HepG2 (cell line): ENCODE measurements around the gene ARGLU1. TPM values are rescaled to one million over a fixed set of nuclear protein-coding genes. Genes with fewer than 3 reads are reported as not detected.
A peak's percentile ranks its signal among the peaks of the same experiment; 100 is the strongest.

Source experiments
- ASH2L ChIP-seq: fragments of 300-600, 200-600 bp; sonication (generic); IDR thresholded peaks from 2 replicates; pipeline ENCODE4 v1.7.0; 2017; ENCODE audit warnings: low read depth, mild to moderate bottlenecking, moderate library complexity, mixed read lengths, low read length; ENCODE audit not compliant: insufficient read length
- FOSL2 ChIP-seq: sonication (generic); formaldehyde crosslinking; IDR thresholded peaks from 2 replicates; pipeline ENCODE4 v1.4.0; 2020; ENCODE audit warnings: missing genetic modification reagents
- HIVEP1 ChIP-seq: sonication (generic); formaldehyde crosslinking; IDR thresholded peaks from 2 replicates; pipeline ENCODE4 v1.4.0; 2020; ENCODE audit warnings: mild to moderate bottlenecking, missing genetic modification reagents
- HMG20A ChIP-seq: IDR thresholded peaks from 2 replicates; pipeline ENCODE4 v1.6.1; 2016; ENCODE audit warnings: borderline replicate concordance
- HNRNPUL1 ChIP-seq: fragments of 200-400 bp; formaldehyde crosslinking; IDR thresholded peaks from 2 replicates; pipeline ENCODE4 v1.6.1; 2017; ENCODE audit warnings: low read depth, mild to moderate bottlenecking, low read length, moderate library complexity
- IRF2 ChIP-seq: IDR thresholded peaks from 2 replicates; pipeline ENCODE4 v1.6.1; 2018; ENCODE audit warnings: missing genetic modification reagents, missing compliant biosample characterization
- KAT8 ChIP-seq: IDR thresholded peaks from 2 replicates; pipeline ENCODE4 v1.6.1; 2016; ENCODE audit warnings: missing genetic modification reagents, missing compliant biosample characterization
- MTA1 ChIP-seq: sonication (generic); formaldehyde crosslinking; IDR thresholded peaks from 2 replicates; pipeline ENCODE4 v1.4.0; 2020; ENCODE audit warnings: missing genetic modification reagents, mild to moderate bottlenecking, borderline replicate concordance
- NFKBIZ ChIP-seq: IDR thresholded peaks from 2 replicates; pipeline ENCODE4 v1.6.1; 2018; ENCODE audit warnings: missing genetic modification reagents, missing compliant biosample characterization
- NFYB ChIP-seq: sonication (generic); formaldehyde crosslinking; IDR thresholded peaks from 2 replicates; pipeline ENCODE4 v1.4.0; 2020; ENCODE audit warnings: missing genetic modification reagents
- NR2F2 ChIP-seq: IDR thresholded peaks from 2 replicates; pipeline ENCODE4 v1.6.1; 2012; ENCODE audit warnings: low read depth, inconsistent platforms, borderline replicate concordance
- PAWR ChIP-seq: sonication (generic); formaldehyde crosslinking; IDR thresholded peaks from 2 replicates; pipeline ENCODE4 v1.4.0; 2020; ENCODE audit warnings: missing genetic modification reagents, mild to moderate bottlenecking, borderline replicate concordance
- PLRG1 ChIP-seq: fragments of 450-650 bp; conservative IDR thresholded peaks from 2 replicates; pipeline ENCODE4 v1.6.1; 2016
- POLR2G ChIP-seq: fragments of 200-400 bp; formaldehyde crosslinking; IDR thresholded peaks from 2 replicates; pipeline ENCODE4 v1.6.1; 2018; ENCODE audit warnings: mild to moderate bottlenecking, low read depth, low read length, moderate library complexity
- STAG1 ChIP-seq: sonication (generic); formaldehyde crosslinking; IDR thresholded peaks from 2 replicates; pipeline ENCODE4 v1.4.0; 2020; ENCODE audit warnings: missing genetic modification reagents
- ZNF326 ChIP-seq: sonication (generic); formaldehyde crosslinking; IDR thresholded peaks from 2 replicates; pipeline ENCODE4 v1.4.0; 2020; ENCODE audit warnings: missing genetic modification reagents, borderline replicate concordance
- ZNF333 ChIP-seq: sonication (generic); formaldehyde crosslinking; IDR thresholded peaks from 2 replicates; pipeline ENCODE4 v1.4.0; 2020; ENCODE audit warnings: mild to moderate bottlenecking, missing genetic modification reagents, borderline replicate concordance
- ZNF460 ChIP-seq: sonication (generic); formaldehyde crosslinking; IDR thresholded peaks from 2 replicates; pipeline ENCODE4 v1.5.1; 2020; ENCODE audit warnings: missing genetic modification reagents, mild to moderate bottlenecking, borderline replicate concordance
- ZNF484 ChIP-seq: sonication (generic); formaldehyde crosslinking; IDR thresholded peaks from 2 replicates; pipeline ENCODE4 v1.5.1; 2020; ENCODE audit warnings: mild to moderate bottlenecking, low read depth, missing genetic modification reagents, borderline replicate concordance
- ZNF552 ChIP-seq: sonication (generic); formaldehyde crosslinking; IDR thresholded peaks from 2 replicates; pipeline ENCODE4 v1.9.0; 2022; ENCODE audit warnings: missing genetic modification reagents, mild to moderate bottlenecking, borderline replicate concordance
- ZNF562 ChIP-seq: sonication (generic); formaldehyde crosslinking; IDR thresholded peaks from 2 replicates; pipeline ENCODE4 v1.8.0; 2022; ENCODE audit warnings: missing genetic modification reagents, borderline replicate concordance
- ZNF782 ChIP-seq: sonication (generic); formaldehyde crosslinking; IDR thresholded peaks from 2 replicates; pipeline ENCODE4 v1.4.0; 2020; ENCODE audit warnings: missing genetic modification reagents, mild to moderate bottlenecking, borderline replicate concordance
- ZNF841 ChIP-seq: sonication (generic); formaldehyde crosslinking; IDR thresholded peaks from 2 replicates; pipeline ENCODE4 v1.8.1; 2023; ENCODE audit warnings: missing genetic modification reagents, borderline replicate concordance
- ZNF891 ChIP-seq: sonication (generic); formaldehyde crosslinking; IDR thresholded peaks from 2 replicates; pipeline ENCODE4 v1.5.0; 2020; ENCODE audit warnings: mild to moderate bottlenecking, missing genetic modification reagents
- polyA plus RNA-seq, 8 experiments: library from polyadenylated mRNA; depleted of rRNA in 3 of 8; stranded (reverse) in 7 of 8; unstranded in 1 of 8; fragments of >200 nt; fragmentation: Illumina TruSeq in 4 of 8; extraction: Trizol in 4 of 8; gene quantifications; 2 replicates each; pipeline versions ENCODE4 v1.2.1 to v1.2.3, GENCODE V29; 2011 to 2016; ENCODE audit warnings: low read depth in 4 of 8, missing spikeins in 1 of 8, mixed read lengths in 1 of 8; ENCODE audit not compliant: insufficient read depth in 1 of 8
- total RNA-seq, 5 experiments: library from RNA; depleted of rRNA; stranded (reverse); fragments of >200 nt; fragmentation: Illumina TruSeq; extraction: Trizol; gene quantifications; 2 replicates each; pipeline ENCODE4 v1.2.3, GENCODE V29; 2016; ENCODE audit warnings: low read depth in 1 of 5
- TF ChIP-seq, protein P1 (sequence below): IDR thresholded peaks from 2 replicates; pipeline ENCODE4 v1.6.1; 2016; ENCODE audit warnings: mild to moderate bottlenecking
- TF ChIP-seq, protein P2 (sequence below): sonication (generic); formaldehyde crosslinking; IDR thresholded peaks from 2 replicates; pipeline ENCODE4 v1.4.0; 2020; ENCODE audit warnings: mild to moderate bottlenecking, missing genetic modification reagents, borderline replicate concordance

The ARGLU1 gene
- total and polyA plus RNA-seq, 2 of the 13 experiments (the other 11 are each of a cell fraction or from before 2014, with no cell fraction given) = 47.1 to 70.6 TPM

DNA sequence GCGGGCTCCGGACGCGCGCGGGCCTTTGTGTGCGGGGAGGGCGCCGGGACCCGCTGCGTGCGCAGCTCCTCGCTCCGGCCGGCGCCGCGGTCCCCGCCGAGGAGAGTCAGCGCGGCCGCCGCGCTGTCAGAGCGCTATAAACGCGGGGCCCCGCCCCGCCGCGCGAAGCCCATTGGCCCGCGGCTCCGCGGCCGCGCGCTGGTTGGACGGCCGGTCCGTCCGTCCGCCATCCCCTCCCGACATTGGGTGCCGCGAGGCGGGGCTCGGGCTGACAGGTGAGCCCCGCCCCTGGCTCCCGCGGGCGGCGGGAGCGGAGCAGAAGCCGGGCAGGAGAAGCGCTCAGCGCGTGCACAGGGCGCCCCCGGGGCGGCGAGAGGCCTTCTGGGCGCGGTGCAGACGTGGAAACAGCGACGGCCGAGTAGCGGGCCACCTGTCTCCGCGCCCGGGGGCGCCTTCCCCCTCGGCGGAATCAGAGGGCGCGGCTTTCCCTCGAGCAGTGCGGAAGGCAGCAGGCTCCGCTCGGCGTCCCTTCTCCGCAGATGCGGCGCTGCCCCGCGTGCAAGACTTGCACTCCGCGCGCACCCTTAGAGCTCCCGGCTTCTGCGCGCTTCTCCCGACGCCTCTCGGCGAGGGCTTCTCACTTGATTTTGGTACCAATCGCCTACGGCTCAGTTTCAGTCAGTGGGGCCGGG lies 32.2 kb downstream of the ARGLU1 start, which contains the start of gene EFNB2 (continued):
- TF ChIP-seq ZNF333 = 0 out of 2 replicates have a peak, but pooled peaks have one; percentile 38
- no peak for TF ChIP-seq ZNF552 (CRISPR knock-in tag)
- peak; percentile 84 for TF ChIP-seq NFYB (CRISPR knock-in tag)
- TF ChIP-seq HIVEP1 = peak; percentile 37; the same call in 1 of the 2 replicates
- TF ChIP-seq, protein P1, sequence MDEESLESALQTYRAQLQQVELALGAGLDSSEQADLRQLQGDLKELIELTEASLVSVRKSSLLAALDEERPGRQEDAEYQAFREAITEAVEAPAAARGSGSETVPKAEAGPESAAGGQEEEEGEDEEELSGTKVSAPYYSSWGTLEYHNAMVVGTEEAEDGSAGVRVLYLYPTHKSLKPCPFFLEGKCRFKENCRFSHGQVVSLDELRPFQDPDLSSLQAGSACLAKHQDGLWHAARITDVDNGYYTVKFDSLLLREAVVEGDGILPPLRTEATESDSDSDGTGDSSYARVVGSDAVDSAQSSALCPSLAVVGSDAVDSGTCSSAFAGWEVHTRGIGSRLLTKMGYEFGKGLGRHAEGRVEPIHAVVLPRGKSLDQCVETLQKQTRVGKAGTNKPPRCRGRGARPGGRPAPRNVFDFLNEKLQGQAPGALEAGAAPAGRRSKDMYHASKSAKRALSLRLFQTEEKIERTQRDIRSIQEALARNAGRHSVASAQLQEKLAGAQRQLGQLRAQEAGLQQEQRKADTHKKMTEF (CRISPR knock-in tag) = peak; percentile 57; the same call in 1 of the 2 replicates
- TF ChIP-seq ZNF326 (CRISPR knock-in tag) = no peak
- no peak for TF ChIP-seq NFKBIZ (CRISPR knock-in tag)
- TF ChIP-seq ZNF841 (CRISPR knock-in tag) = no peak
- TF ChIP-seq KAT8 (CRISPR knock-in tag) = peak; percentile 26; the same call in 1 of the 2 replicates
- TF ChIP-seq STAG1 (CRISPR knock-in tag) = peak; percentile 11; the same call in 1 of the 2 replicates
- TF ChIP-seq PLRG1 = no peak
- no peak for TF ChIP-seq PAWR (CRISPR knock-in tag)
- no peak for TF ChIP-seq ZNF484 (CRISPR knock-in tag)
- TF ChIP-seq, protein P2, sequence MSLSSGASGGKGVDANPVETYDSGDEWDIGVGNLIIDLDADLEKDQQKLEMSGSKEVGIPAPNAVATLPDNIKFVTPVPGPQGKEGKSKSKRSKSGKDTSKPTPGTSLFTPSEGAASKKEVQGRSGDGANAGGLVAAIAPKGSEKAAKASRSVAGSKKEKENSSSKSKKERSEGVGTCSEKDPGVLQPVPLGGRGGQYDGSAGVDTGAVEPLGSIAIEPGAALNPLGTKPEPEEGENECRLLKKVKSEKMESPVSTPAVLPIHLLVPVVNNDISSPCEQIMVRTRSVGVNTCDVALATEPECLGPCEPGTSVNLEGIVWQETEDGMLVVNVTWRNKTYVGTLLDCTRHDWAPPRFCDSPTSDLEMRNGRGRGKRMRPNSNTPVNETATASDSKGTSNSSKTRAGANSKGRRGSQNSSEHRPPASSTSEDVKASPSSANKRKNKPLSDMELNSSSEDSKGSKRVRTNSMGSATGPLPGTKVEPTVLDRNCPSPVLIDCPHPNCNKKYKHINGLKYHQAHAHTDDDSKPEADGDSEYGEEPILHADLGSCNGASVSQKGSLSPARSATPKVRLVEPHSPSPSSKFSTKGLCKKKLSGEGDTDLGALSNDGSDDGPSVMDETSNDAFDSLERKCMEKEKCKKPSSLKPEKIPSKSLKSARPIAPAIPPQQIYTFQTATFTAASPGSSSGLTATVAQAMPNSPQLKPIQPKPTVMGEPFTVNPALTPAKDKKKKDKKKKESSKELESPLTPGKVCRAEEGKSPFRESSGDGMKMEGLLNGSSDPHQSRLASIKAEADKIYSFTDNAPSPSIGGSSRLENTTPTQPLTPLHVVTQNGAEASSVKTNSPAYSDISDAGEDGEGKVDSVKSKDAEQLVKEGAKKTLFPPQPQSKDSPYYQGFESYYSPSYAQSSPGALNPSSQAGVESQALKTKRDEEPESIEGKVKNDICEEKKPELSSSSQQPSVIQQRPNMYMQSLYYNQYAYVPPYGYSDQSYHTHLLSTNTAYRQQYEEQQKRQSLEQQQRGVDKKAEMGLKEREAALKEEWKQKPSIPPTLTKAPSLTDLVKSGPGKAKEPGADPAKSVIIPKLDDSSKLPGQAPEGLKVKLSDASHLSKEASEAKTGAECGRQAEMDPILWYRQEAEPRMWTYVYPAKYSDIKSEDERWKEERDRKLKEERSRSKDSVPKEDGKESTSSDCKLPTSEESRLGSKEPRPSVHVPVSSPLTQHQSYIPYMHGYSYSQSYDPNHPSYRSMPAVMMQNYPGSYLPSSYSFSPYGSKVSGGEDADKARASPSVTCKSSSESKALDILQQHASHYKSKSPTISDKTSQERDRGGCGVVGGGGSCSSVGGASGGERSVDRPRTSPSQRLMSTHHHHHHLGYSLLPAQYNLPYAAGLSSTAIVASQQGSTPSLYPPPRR (CRISPR knock-in tag) = no peak
- TF ChIP-seq NR2F2 = no peak
- no peak for TF ChIP-seq IRF2
- TF ChIP-seq ZNF891 (CRISPR knock-in tag) = no peak
- TF ChIP-seq FOSL2 = no peak
- TF ChIP-seq ZNF782 (CRISPR knock-in tag) = no peak
- no peak for TF ChIP-seq POLR2G
- TF ChIP-seq HNRNPUL1 = no peak
- no peak for TF ChIP-seq ZNF562 (CRISPR knock-in tag)
- TF ChIP-seq ZNF460 = no peak
- TF ChIP-seq MTA1 (CRISPR knock-in tag) = no peak
- TF ChIP-seq HMG20A (CRISPR knock-in tag) = no peak
- TF ChIP-seq ASH2L = no peak
